GM21825 (cell line): ENCODE results near the gene VPREB3.

ENCODE experiments used
- ATAC-seq: cut with Tn5 transposase; IDR thresholded peaks from one replicate; pipeline ENCODE4 v1.9.1; 2021; ENCODE audit warnings: mild to moderate bottlenecking, moderate library complexity; ENCODE audit not compliant: unreplicated experiment

VPREB3 gene

DNA sequence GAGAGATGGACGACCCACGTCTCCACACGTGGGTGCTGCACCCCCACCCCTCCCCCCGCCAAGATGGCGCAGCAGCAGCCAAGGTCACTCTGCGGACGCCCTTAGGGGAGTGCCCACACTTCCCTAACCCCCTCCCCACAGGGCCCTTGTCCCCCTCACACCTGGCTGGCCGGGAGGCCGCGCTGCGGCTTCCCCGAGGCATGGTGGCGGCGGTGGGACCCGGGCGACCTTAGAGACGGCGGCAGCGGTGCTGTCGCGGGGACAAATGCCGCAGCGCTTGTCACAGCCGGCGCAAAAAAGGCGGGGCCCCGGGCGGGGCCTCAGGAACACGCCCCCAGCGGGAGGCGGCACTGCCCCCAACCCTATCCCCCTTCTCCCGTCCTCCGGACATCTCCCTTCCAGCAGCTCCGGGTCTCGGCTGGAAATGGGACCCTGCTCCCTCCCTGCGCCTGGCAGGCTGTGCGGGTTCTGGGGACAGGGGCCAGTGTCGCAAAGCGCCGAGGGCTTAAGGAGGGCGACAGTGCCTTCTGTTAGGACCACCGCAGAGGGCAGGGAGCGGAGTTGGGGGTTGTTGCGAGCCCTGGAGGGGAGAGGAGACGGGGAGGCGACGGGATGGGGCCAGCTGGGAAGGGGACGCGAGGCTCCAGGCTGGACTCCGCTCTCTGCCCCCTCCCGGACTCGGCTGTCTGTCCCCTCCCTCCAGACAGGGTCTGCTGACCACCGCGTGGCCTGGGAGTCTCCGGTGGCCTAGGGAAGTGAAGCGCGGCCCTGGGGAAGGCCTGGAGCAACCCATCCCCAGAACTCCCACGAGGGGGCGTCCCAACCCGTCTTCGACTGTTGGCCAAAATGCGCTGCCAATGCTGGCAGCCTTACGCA lies 13.7 kb upstream of the VPREB3 start, which contains the start of gene CHCHD10:
Gene CHCHD10, minus strand, starts transcription at position 300 of the 876 bp plus-strand sequence. Its CDS starts 98 bp downstream, at position 202.
- ATAC-seq, result peak; percentile 35

DNA sequence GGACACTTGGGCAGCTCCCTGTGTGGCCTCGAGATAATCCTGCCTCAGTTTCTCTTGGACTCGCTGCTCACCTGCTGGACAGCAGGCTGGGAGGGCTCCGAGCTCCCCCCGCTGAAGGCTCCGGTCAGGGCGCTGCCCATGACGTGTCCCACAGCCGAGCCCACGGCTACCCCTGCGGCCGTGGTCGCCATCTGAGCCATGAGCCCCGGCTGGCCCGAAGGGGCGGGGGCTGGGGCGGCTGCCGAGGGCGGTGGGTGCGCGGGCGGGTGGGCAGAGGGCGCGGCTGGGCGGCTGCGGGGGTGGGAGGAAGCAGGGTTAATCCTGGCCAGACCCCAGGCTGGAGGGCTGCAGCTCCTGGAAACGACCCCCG lies 13.1 kb upstream of the VPREB3 start:
- ATAC-seq, result no peak

DNA sequence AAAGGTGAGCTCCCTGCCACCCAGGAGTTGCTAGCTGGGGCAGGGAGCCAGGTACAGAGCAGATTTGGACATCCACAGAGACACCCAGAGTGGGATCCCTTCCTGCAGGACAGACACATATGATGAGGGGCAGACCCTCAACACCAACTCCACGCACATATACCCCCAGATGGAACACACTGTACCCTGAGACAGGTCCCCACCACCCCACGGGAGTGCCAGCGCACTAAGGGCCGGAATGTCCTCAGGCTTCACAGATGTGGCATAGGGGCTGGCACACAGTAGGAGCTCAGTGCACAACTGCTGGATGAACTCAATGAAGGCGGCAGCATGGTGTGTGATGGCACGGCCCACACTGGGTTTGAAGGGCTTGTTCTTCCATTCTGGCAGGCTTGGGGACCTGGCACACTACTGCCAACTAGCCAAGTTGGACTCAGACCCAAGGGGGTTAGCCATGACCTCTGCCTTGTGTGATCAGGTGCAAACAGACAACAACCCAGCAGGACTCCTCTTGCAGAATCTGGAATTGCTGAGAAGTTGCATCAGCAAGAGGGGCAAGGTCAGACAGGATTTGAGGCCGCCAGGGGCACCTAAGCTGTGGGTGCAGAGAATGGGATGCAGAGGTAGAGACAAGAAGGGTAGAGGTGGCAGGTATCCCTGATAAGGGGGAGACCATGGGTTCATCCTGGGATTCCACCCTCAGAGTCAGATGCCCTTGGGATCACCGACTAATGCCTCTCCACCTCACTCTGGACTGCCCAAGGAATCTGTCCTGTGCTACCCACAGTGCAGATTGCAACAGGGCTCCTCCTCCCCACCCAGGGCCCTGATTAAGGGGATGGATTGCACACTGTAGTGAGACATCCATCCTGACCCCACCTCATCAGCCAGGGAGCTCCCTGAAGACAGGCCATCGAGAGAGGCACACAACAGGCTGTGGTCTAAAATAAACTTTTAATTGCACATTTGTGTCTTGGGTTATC lies 11.0 kb upstream of the VPREB3 start:
- ATAC-seq, result no peak

DNA sequence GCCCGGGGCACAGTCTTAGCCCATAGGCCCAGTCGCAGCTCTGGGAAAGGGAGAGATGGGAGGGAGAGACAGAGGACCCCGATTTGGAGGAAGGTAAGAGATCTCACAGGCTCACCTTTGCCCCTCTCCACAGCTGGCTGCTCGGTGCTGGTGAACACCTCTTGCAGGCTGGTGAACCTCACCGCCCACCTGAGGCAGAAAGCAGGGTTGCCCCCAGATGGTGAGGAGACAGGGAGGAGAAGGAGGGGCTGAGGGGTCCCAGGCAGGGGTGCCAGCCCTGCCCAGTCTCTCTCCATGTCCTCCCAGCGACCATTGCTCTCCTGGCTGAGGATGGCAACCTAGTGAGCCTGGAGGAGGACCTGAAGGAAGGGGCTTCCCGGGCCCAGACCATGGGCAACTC lies 9.7 kb upstream of the VPREB3 start:
- ATAC-seq, result no peak

DNA sequence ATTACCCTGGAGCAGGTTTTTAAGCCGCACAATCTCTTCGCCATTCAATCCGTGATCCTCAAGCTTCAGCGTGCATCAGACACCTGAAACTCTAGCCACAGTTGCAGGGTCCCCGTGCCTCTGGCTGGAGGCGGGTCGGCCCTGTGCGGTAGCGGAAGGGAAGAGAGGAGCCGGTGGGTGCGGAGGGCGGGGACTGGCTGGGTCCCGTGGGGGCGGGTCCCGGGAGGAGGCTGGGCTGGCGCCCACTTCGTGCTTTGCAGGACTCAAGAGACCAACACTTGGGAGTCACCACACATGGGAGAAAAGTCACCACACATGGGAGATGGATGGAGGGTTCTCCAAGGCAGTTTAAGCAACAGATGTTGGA lies 9.3 kb upstream of the VPREB3 start:
- ATAC-seq, result no peak

DNA sequence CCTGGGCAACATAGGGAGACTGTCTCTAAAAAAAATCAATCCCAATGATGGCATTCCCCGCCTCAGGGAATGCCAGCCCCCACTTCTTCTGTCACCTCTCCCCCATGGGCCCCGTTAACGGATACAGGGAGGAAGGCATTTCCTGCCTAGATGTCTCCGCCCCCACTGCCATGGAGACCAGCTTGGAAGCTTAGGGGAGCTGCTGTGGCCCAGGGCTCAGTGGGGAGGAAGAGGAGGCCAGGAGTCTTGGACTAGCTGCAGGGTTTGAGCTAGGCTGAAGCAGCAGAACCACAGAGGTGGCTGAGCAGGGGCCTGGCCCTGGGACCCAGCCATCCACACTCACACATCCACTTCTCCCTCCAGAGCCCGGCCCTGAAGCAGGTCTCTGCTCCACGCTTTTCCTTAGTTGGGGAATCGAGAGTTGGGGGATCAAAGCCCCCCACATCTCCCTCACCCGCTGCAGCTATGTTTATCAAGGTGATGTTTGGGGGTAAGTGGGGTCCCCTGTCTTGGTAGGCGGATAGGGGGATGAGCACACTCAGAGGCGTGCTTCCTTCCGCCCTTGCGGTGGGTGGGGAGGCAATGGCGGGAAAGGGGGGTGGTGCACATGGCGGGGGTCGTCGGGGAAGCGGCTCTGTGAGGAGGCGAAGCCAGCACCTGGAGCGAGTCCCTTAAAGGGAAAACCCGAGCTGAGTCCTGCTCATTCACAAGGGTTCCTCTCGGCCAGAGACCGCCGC lies 8.8 kb upstream of the VPREB3 start, which contains the start of gene C22orf15:
Gene C22orf15, plus strand, starts transcription at position 149 of the 737 bp plus-strand sequence. Its CDS starts 317 bp downstream, at position 466.
- no peak for ATAC-seq

DNA sequence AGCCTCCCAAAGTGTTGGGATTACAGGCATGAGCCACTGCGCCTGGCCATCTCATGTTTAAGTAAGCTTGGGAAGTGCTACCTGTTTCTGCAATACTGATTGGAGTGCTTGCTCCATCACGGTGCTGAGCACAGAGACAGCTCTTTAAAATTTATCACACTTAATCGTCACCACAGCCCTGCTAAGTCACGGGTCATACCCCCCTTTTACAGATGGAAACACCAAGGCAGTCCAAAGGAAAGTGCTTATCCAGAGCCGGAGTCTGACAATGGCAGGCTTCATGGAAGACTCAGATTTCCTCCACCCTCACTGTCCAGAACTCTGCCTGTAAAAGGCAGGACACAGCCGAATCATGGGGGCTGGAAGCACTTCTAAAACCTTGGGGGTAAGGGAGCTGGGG lies 5.8 kb upstream of the VPREB3 start:
- ATAC-seq, result no peak

DNA sequence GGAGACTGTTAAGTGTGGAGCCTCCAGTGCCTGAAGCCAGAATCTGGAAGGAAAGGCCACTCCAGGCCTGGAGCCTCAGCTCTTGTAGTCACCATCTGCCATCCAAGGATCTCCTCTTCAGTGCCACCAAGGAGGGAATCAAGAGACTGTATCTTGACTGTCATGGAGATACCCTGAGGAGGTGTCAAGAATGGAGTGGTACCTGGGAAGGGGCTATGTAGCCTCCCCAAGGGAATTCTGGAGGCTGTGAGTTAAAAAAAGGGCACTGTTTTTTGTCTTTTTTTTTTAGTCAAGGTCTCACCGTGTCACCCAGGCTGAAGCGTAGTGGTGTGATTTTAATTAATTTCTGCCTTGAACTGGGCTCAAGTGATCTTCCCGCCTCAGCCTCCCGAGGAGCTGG lies 5.3 kb upstream of the VPREB3 start:
- ATAC-seq, result no peak

DNA sequence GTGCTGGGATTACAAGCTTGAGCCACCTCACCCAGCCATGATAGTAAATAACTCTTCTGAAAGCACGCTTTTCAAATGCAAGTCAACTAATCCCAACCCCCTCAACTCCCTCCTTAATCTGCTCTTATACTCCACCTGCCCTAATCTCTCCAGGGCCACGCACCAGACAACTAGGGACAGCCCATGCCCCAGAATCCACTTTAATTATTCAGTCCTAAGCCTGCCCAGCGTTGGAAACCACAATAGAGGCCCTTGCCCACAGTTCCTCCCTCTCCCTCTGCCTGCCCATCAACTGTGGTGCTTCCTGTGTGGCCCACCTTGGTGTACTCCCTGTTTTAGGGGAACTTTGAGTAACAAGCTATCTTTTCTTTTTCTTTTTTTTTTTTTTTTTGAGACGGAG lies 2.7 kb upstream of the VPREB3 start:
- ATAC-seq, result no peak

DNA sequence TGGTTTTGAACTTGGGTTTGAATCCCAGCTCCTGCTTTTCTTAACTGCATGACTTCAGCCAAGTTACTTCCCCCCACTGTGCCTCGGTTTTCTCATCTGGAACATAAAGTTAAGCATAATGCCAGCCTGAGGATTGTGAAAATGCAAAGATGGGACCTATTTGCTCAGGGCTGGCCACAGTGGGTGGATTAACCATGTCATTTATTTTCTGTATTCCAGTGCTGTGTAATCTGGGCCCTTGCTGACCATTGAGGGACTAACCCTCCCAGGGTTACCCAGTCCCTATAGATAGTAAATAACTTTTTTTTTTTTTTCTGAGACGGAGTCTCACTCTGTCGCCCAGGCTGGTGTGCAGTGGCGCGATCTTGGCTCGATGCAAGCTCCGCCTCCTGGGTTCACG lies 1.5 kb upstream of the VPREB3 start:
- no peak for ATAC-seq

DNA sequence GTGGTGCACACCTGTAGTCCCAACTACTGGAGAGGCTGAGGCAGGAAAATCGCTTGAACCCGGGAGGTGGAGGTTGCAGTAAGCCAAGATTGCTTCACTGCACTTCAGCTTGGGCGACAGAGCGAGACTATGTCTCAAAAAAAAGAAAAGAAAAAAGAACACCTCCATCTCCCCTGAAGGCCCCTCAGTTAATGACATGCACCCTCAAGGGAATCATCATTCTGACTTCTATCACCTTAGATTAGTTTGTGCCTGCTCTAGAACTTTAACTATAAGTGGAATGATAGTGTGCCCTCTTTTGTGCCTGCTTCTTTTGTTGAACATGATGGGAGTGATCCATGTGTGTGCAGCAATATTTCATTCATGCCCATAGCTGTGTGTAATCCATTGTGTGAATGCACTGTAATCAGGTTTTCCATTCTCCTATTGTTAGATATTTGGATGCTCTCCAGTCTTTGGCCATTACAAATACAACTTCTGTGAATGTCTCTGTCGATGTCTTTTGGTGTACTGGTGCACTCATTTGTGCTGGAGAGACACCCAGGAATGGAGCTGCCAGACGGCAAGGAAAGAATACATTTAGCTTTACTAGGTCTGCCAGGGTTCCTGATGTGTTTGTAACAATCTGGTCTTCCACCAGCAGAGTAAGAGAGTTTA lies 883 bp upstream of the VPREB3 start:
- no peak for ATAC-seq

DNA sequence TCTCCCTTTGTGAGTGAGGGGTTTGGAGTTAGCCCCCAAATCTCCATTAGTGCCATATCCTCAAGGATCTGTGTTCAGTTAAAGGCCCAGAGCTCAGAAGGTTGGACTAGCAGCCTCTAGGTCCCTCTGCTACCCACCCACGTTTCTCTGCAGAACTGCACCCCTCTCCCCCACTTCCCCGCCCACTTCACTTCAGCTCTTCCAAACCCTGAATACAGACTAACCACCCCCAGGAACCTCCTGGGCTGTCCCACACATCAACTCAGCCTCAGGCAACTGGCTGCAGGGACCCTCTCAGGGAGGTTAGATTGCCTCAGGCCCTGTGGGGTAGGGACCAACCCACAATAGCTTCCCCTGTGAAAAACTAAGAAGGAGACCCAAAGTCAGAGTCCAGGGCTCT lies 840 bp downstream of the VPREB3 start:
- no peak for ATAC-seq

DNA sequence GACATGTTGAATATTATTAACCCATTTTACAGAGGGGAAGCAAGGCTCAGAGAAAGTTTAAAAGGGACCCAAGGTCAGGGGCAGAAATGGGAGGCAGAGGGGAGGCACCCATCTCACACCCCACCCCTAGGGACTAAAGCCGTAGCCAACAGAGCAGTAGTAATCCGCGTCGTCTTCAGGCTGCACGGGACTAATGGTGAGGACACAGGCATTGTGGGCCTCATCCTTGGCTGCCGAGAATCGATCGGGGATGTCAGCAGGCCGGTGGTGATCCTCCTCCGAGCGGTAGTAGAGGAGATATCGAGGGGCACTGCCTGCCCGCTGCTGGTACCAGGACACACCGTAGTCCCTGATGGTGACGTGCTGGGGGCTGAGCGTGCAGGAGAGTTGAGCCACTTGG lies 1.5 kb downstream of the VPREB3 start:
- ATAC-seq, result no peak

DNA sequence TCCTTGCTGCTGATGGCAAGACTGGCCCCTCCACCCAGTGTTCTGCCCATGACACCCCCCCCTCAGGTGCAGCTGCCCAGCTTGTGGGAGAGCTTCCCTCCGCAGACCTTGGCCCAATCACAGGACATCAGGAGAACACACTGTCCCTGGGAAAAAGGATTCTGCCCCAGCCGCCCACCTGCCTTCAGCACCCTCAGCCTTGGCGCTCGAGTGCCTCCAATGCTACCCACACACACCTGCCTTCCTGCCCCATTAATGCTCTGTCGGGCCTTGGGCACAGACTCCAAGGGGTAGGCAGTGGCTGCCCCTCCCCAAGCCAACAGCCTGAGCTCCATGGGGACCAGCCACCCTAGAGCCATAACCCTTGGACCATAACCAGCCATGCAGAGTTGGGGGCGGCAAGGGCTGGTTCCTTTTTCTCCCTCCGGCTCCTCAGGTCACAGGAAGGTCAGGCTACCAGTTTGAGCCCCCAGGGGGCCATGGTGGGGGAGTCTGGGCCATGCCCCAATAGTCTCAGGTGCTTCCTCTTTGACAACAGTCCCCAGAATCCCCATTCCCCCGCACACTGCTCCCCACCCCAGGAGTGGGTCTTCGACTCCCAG lies 2.0 kb downstream of the VPREB3 start:
- ATAC-seq, result no peak

DNA sequence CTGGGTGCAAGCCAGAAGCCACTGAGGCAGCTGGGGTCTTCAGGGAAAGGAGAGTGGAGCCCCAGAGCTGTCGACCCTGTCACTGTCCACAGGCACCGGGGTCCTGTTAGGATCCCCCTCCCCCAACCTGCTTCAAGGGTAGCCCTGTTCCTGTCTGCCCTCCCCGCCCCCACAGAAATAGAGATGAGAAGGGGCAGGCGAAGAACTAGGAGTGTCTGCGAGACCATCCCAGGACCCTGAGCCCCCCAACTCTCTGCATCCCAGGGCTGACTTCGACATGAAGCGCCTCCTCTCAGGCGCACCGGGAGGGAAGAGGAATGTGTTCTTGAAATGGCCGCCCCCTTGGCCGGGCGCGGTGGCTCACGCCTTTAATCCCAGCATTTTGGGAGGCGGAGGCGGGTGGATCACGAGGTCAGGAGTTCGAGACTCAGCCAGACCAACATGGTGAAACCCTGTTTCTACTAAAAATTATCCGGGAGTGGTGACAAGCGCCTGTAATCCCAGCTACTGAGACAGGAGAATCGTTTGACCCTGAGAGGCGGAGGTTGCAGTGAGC lies 2.7 kb downstream of the VPREB3 start:
- no peak for ATAC-seq

DNA sequence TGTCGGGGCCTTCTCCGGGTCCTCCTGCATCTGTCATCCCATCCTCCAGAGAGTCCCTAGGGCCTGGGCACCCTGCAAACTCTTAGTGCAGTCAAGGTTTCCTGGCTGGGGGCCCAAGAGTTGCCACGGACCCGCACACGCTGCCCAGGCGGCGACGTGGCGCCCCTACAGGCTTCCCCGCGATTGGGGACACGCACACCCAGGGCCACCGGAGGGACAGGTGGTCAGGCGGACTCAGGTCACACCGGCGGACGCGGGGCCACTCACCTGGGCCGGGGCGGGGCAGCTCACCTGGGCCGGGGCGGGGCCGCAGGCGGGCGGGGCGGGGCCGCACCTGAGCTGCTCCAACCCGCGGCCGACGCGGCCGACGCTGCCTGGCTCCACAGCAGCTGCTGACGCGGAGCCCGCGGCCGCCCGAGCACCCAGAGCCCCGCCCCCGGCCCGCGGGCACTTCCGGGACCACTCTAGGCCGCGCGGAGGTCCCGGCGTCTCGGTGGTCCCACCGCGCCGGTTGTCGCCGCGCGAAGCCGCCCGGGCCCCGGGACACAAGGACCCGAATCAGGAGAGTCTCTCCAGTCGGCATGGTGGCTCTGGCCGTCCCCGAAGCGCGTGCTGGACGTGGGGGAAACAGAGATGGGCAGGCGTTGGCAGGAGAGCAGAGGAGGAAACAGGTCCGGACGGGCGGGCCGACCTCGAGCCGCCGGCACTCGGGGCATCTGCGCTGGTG lies 3.3 kb downstream of the VPREB3 start, which contains the start of gene ZNF70:
Gene ZNF70, minus strand, starts transcription at position 399 of the 727 bp plus-strand sequence. CDS start 5,972 bp downstream, outside the sequence.
- ATAC-seq, result peak; percentile 63

DNA sequence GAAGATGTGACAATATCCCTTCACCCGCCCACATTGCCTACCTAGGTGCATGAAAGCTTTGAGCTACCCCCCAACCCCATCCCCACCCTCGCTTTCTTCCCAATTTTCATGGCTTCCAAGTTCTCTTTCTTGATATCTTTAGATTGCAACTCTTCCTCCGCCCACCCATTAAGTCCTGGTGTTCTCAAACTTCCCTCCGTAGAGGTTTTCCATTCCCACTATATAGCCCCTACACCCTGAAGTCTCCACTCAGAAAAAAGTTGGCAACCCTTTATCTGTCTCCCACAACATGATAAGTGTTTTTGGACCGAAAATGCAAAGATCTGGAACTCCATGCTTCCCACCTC lies 3.9 kb downstream of the VPREB3 start:
- ATAC-seq, result no peak

DNA sequence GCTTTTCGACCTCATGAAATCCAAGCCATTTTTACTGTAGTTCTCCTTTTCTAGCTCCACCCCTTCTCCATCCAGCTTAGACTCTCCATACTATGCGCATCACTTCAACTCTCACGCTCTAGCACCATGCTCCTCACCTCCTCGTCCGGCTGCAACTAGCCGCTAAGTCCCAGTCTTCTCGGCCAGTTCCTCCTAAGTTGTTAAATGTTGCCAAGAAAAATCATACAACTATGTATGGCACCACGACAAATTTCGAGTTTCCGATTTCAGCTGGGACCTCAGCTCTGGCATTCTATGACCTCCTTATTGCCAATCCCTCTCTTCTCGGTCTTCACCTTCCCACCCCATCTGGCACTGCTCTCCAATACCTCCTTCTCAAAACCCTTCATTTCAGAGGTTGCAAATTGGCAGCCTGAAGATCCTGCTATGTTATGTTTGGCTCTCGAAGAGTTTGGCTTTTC lies 4.4 kb downstream of the VPREB3 start:
- ATAC-seq, result no peak

DNA sequence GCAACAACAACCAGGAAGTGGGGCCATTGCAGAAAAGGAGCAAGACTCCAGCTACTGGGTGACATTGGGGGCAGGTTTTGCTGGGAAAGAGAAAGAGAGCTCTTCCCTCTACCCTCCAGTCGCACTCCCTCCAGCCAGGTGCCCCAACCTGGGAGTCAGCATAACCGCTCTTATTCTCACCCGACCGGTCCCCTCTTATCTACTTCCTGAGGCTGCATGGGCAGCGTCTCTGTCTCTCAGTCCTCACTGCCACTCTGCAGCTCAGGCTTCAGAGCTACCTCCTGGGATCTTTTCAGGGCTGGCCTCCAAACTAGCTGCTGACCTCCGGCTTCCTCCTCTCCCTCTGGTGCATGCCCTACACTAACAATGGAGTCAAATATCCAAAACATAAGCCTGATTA lies 8.4 kb downstream of the VPREB3 start:
- no peak for ATAC-seq
